DOHH2 (cell line): ENCODE results near the gene MT1M.

ENCODE experiments used
- EZH2phosphoT487 ChIP-seq: fragments of 200-600 bp; sonication (generic); IDR thresholded peaks from 2 replicates; pipeline ENCODE4 v1.6.1; 2017; ENCODE audit warnings: borderline replicate concordance, mild to moderate bottlenecking, antibody characterized with exemption, low read length, moderate library complexity, mixed read lengths
- TF ChIP-seq, protein P1 (sequence below): fragments of 200-600 bp; sonication (generic); IDR thresholded peaks from one replicate; pipeline ENCODE4 v1.5.1; 2014; ENCODE audit warnings: antibody characterized with exemption, mild to moderate bottlenecking, low read depth, low read length; ENCODE audit not compliant: poor library complexity, severe bottlenecking

DNA sequence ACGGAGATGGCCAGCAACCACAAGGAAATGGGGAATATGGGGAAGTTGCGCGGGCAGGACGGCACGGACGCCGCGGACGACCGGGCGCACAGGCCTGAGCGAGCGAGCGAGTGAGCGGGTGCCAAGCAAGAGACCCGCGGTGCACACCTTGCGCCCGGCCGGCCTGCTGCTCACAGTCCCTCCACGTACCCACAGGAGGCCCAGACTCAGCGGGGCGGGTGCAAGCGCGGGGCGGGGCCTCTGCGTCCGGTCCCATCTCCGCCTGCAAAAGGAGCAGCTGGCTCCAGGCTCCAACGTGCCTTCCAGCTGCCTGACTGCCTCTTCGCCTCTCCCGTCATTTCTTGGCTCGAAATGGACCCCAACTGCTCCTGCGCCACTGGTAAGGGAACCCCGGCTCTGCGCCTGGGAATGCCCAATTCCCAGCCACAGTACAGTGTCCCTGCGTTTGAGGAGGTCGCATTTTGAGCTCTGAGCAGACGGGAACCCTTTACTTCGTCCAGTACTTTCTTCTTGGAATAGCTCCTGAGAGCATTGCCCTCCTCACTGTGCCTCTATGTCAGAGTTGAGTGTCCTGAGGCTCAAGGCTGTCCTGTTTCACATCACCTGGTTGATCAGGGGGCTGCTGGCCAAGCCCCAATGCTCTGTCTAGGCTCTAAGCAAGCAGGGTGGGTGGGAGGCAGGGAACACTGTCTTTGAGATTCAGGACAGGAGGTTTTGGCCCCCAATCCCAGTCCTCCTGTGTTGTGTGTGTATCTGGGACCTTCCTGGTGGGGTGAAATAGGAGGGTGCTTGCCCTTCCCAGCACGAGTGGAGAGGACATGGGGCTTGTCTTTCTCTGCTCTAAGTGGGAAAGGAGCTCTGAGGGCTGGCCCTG, 15.0 kb upstream of the MT1M start:
- TF ChIP-seq, protein P1, sequence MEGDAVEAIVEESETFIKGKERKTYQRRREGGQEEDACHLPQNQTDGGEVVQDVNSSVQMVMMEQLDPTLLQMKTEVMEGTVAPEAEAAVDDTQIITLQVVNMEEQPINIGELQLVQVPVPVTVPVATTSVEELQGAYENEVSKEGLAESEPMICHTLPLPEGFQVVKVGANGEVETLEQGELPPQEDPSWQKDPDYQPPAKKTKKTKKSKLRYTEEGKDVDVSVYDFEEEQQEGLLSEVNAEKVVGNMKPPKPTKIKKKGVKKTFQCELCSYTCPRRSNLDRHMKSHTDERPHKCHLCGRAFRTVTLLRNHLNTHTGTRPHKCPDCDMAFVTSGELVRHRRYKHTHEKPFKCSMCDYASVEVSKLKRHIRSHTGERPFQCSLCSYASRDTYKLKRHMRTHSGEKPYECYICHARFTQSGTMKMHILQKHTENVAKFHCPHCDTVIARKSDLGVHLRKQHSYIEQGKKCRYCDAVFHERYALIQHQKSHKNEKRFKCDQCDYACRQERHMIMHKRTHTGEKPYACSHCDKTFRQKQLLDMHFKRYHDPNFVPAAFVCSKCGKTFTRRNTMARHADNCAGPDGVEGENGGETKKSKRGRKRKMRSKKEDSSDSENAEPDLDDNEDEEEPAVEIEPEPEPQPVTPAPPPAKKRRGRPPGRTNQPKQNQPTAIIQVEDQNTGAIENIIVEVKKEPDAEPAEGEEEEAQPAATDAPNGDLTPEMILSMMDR, result no peak
- TF ChIP-seq EZH2phosphoT487, result no peak
